ENCODE data around the gene DEFB108B.
"Not testable (repeated sequence)": the region's sequence is repeated elsewhere in the genome, so short reads cannot be mapped to it uniquely, and the experiment has no call there.

DNA sequence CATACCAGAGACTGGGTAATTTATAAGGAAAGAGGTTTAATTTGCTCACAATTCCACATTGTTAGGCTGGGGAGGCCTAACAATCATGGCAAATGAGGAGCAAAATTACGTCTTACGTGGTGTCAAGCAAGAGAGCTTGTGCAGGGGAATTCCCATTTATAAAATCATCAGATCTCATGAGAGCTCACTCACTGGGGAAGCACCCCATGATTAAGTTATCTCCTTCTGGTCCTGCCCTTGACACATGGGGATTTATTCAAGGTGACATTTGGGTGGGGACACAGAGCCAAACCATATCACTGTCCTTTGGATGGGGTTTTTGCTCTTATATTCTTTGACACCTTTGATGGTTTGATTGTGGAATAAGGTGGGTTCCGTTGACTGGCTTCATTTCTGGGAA is 36.9 kb downstream of the DEFB108B start:
- TF ChIP-seq, protein P1, sequence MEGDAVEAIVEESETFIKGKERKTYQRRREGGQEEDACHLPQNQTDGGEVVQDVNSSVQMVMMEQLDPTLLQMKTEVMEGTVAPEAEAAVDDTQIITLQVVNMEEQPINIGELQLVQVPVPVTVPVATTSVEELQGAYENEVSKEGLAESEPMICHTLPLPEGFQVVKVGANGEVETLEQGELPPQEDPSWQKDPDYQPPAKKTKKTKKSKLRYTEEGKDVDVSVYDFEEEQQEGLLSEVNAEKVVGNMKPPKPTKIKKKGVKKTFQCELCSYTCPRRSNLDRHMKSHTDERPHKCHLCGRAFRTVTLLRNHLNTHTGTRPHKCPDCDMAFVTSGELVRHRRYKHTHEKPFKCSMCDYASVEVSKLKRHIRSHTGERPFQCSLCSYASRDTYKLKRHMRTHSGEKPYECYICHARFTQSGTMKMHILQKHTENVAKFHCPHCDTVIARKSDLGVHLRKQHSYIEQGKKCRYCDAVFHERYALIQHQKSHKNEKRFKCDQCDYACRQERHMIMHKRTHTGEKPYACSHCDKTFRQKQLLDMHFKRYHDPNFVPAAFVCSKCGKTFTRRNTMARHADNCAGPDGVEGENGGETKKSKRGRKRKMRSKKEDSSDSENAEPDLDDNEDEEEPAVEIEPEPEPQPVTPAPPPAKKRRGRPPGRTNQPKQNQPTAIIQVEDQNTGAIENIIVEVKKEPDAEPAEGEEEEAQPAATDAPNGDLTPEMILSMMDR (IDR thresholded peaks at IDR 0.05), result not testable (repeated sequence)
- not testable (repeated sequence) for TF ChIP-seq POLR2AphosphoS5 (IDR thresholded peaks at IDR 0.05); POLR2A (IDR thresholded peaks at IDR 0.05; ENCODE audit: low read depth); EP300 (IDR thresholded peaks at IDR 0.05)

Measured in esophagus muscularis mucosa (tissue), 4 donors.